NCI-H1436 (cell line): Measurements from ENCODE around the gene MDK.
"Not testable (repeated sequence)": the region's sequence is repeated elsewhere in the genome, so short reads cannot be mapped to it uniquely, and the experiment has no call there.

ENCODE experiments used
- DNase-seq: peaks from one replicate; lab custom pipeline; 2025; lab: John Stamatoyannopoulos, UW

The MDK gene

GRCh38 chr11:46369458-46370152, 11.9 kb upstream of the MDK start:
- peak; percentile 46 for DNase-seq

DNA sequence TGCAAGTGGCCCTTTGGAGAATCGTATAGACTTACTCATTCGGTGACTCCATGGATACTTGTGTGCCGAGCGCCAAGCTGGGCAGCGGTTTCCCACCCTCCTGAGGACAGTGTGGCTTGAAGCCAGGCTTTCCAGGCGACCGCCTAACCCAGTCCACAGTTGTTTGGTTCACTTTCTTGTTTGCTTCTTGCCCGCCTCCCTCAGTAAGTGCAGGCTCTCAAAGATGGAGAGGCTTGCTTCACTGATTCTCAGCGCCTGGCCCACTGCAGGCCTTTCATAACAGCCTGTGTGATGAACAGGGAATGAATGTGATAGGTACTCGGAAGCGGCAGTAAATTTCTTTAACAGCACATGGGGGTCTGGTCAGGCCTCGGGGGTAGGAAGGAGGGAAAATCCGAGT, 11.2 kb upstream of the MDK start:
- DNase-seq, result no peak

DNA sequence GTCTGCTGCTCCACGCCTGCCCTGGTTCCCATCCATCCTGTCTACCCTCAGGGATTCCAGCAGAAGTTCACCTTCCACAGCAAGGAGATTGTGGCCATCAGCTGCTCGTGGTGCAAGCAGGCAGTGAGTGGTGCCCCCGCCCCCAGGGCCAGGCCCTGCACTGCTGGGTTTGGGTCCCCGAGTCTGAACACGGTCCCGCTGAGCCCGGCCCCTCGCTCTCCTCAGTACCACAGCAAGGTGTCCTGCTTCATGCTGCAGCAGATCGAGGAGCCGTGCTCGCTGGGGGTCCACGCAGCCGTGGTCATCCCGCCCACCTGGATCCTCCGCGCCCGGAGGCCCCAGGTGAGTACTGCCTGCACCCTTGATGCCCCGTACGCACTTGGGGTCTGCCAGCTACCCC, 10.2 kb upstream of the MDK start:
- not testable (repeated sequence) for DNase-seq

DNA sequence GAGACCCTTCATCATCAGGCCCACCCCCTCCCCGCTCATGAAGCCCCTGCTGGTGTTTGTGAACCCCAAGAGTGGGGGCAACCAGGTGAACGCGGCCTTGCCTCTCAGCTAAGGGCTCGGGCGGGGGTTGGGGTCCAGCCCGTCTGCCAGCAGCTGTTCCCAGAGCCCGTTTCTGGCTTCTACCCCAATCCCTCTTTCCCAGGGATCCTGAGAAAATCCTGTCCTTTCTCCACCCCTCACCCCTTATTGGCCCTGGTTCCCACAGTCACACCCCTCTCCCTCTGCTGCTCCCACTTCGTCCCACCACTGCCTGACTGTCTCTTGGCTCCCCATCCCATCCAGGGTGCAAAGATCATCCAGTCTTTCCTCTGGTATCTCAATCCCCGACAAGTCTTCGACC, 9.4 kb upstream of the MDK start:
- no peak for DNase-seq

DNA sequence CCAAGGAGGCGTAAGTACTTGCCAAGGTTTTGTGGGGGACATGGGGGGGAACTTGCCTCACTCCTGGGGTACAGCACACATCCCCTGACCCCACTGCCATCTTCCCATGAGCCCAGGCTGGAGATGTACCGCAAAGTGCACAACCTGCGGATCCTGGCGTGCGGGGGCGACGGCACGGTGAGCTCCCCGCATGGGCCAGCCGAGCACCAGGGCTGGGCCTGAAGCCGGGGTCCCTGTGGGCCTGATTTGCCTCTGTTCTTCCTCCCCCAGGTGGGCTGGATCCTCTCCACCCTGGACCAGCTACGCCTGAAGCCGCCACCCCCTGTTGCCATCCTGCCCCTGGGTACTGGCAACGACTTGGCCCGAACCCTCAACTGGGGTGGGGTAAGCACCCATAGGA, 9.0 kb upstream of the MDK start:
- DNase-seq, result not testable (repeated sequence)

GRCh38 chr11:46373787-46374740, 7.4 kb upstream of the MDK start:
- no peak for DNase-seq

DNA sequence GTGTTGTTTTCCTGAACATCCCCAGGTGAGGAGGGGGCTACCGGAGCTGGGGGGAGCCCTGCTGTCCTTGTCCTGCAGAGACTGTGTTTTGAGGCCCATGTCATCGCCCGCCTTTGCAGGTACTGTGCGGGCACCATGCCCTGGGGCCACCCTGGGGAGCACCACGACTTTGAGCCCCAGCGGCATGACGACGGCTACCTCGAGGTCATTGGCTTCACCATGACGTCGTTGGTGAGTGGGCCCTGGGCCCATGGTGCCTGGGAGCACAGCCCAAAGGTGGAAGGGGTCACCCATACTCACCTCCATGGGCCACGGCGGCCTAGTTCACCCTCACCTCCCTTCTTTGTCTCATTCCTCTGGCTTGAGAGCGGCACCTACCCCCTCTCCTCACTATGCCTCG, 6.7 kb upstream of the MDK start:
- no peak for DNase-seq

DNA sequence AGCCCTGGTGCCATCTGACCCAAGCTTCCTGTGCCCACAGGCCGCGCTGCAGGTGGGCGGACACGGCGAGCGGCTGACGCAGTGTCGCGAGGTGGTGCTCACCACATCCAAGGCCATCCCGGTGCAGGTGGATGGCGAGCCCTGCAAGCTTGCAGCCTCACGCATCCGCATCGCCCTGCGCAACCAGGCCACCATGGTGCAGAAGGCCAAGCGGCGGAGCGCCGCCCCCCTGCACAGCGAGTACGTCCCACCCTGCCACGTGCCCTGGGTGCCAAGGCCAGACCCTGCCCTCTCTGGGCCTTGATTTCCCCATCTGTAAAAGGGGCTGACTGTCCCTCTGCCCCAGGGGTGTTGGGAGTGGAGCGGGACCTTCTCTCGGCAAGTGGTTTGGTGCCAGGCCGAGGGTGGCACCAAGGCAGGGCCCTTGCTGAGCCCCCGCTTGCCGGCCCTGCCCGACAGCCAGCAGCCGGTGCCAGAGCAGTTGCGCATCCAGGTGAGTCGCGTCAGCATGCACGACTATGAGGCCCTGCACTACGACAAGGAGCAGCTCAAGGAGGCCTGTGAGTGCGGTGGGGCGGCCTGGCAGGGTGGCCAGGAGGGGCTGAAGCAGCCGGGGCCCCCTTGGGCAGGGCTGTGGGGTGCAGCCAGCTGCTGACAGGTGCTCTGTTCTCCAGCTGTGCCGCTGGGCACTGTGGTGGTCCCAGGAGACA, 5.9 kb upstream of the MDK start:
- DNase-seq, result no peak

DNA sequence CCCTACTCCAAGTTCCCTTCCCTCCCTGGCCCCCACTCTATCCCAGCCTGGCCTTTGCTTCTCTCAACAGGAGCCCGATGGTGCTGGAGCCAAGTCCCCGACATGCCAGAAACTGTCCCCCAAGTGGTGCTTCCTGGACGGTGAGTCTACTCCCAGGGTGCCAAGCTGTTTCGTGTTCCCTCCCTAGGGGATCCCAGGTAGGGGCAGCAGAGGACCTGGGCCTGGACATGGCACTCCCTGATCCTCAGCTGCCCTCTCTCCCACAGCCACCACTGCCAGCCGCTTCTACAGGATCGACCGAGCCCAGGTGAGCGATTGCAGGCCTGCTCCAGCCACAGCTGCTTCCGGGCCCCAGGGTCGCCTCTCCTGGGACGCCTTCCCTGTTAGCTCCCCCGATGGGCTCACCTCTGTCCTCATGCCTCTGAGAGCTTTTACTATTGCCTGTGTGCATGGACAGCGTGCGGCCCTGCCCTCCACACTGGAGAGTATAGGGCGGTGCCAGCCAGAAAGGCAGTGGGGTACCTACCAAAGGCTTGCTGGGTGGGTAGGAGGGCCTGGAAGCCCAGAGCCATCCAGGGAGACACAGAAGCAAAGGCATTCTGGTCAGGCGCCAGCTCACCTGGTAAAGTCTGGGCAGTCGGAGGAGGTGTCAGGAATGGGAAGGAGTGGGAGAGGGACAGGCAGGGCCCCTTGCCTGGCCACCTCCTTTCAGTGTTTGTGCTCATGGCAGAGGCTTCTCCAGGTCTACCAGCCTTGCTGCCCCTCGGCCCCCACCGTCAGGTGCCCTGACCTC, 5.0 kb upstream of the MDK start:
- no peak for DNase-seq

GRCh38 chr11:46377290-46377689, 4.2 kb upstream of the MDK start:
- no peak for DNase-seq

GRCh38 chr11:46377831-46378230, 3.6 kb upstream of the MDK start:
- DNase-seq, result no peak

DNA sequence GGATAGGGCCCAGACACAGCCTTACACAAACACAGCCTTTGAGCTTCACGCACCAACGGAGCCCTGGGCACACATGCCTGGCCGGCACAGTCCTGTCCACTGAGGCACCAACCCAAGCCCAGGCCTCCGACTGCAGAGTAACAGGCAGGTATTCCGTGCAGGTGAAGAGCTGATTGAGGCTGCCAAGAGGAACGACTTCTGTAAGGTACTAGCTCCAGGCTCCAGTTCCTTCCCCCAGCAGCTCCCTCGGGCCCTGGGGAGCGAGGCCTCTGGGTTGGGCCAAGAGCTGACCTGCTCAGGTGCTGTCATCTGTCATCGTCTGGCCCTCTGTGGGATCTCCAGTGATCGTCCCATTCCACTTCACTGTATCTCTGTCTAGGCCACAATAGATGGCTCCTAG, 3.2 kb upstream of the MDK start:
- no peak for DNase-seq

GRCh38 chr11:46378811-46379481, 2.5 kb upstream of the MDK start:
- no peak for DNase-seq

DNA sequence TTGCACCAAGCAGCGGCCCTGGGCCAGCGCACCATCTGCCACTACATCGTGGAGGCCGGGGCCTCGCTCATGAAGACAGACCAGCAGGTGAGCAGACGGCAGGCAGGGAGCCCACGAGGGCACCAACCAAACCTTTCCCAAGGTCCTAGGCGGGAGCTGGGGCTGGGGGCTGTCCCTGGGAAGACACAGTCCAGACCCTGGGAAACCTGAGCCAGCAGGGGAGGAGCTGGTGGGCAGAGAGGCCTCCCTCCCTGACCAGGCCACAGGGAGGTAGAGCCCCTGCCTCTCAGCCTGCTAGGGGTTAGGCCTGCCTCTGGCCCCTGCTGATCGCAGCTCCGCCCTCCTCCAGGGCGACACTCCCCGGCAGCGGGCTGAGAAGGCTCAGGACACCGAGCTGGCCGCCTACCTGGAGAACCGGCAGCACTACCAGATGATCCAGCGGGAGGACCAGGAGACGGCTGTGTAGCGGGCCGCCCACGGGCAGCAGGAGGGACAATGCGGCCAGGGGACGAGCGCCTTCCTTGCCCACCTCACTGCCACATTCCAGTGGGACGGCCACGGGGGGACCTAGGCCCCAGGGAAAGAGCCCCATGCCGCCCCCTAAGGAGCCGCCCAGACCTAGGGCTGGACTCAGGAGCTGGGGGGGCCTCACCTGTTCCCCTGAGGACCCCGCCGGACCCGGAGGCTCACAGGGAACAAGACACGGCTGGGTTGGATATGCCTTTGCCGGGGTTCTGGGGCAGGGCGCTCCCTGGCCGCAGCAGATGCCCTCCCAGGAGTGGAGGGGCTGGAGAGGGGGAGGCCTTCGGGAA, 1.8 kb upstream of the MDK start:
- DNase-seq, result not testable (repeated sequence)

DNA sequence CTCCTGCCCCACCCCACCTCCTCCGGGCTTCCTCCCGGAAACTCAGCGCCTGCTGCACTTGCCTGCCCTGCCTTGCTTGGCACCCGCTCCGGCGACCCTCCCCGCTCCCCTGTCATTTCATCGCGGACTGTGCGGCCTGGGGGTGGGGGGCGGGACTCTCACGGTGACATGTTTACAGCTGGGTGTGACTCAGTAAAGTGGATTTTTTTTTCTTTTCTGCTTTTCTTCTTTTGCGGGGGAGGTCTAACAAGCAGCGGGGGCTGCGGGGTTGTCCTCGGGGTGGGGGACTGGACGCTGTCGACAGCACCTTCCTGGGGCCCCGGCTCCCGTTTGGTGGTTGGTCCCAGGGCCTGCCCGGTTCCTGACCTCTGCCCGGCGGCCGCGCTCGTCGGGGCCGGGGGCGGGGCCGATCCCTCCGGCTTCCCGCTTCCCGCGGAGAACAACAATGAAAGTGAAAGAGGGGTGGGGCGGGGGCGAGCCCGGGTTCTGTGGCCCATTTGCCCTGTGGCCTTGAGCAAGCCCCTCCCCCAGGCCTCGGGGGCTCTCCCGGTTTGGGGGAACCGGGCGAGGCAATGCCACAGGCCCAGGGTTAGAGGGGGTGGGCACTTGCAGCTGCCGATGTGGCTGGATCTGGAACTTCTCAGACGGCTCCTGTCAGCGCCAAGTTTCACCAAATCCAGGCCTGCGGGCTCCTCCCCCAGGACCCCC, 975 bp upstream of the MDK start:
- DNase-seq, result peak; percentile 38

GRCh38 chr11:46381819-46382645, 563 bp downstream of the MDK start:
- peak; percentile 54 for DNase-seq

- peak; percentile 46 for DNase-seq
Observed at GRCh38 chr11:46382646-46383403, 1.4 kb downstream of the MDK start.

GRCh38 chr11:46383404-46383758, 1.9 kb downstream of the MDK start:
- no peak for DNase-seq
